GM12874 (cell line): ENCODE measurements around the gene PRUNE1.

ENCODE experiments used
- CTCF ChIP-seq: IDR thresholded peaks from 2 replicates; pipeline ENCODE4 v1.5.1; 2011; ENCODE audit warnings: low read depth, mild to moderate bottlenecking, control low read depth, low read length, moderate library complexity; ENCODE audit not compliant: insufficient read depth

PRUNE1 gene

GRCh38 chr1:151048645-151049032, 40.4 kb downstream of the PRUNE1 start:
- TF ChIP-seq CTCF: peak; percentile 70; the same call in 1 of the 2 replicates

DNA sequence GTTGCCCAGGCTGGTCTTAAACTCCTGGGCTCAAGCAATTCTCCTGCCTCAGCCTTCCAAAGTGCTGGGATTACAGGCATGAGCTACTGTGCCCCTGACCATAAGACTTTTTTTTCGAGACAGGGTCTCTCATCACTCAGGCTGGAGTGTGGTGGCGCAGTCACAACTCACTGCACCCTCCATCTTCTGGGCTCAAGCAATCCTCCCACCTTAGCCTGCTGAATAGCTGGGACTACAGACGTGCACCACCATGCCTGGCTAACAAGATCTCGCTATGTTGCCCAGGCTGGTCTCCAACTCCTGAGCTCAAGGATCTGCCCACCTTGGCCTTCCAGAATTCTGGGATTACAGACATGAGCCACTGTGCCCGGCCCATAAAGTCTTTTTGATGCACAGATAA, 41.2 kb downstream of the PRUNE1 start:
- TF ChIP-seq CTCF: no peak

- no peak for TF ChIP-seq CTCF
Measured at GRCh38 chr1:151050051-151050688, 41.9 kb downstream of the PRUNE1 start.

GRCh38 chr1:151051356-151052009, 43.2 kb downstream of the PRUNE1 start:
- TF ChIP-seq CTCF: no peak

GRCh38 chr1:151054971-151055547, 46.8 kb downstream of the PRUNE1 start:
- TF ChIP-seq CTCF: no peak

DNA sequence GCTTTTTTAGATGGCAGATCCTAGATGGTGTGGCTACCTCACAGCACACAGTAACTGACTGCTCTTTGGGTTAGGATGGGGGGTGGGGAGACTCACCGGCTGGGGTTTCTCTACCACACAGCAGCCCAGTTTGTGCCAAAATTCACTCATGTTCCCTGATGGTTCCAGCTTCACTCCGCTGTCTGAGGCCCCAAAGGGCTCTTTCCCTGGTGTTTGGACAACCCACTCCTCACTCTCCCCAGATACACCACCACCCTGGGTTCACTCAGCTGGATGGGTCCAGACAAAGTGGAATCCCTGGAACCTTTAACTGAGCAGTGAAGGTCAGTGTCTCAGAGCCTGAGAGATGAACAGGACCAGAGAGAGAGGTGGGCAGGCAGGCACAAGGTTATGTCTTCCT, 47.3 kb downstream of the PRUNE1 start:
- no peak for TF ChIP-seq CTCF

GRCh38 chr1:151056149-151056548, 47.9 kb downstream of the PRUNE1 start:
- no peak for TF ChIP-seq CTCF
